Panc1 (cell line): Measurements from ENCODE around the gene CCS.

Source experiments
- POLR2AphosphoS5 ChIP-seq: IDR thresholded peaks from 2 replicates; pipeline ENCODE4 v1.6.1; 2012; ENCODE audit warnings: mild to moderate bottlenecking, low read depth, low read length, moderate library complexity
- SIN3A ChIP-seq: IDR thresholded peaks from 2 replicates; pipeline ENCODE4 v1.6.1; 2012; ENCODE audit warnings: low read depth, mild to moderate bottlenecking, low read length, moderate library complexity, borderline replicate concordance; ENCODE audit not compliant: insufficient read depth
- TCF7L2 ChIP-seq: IDR thresholded peaks from 2 replicates; pipeline ENCODE4 v1.6.1; 2011; ENCODE audit warnings: mild to moderate bottlenecking, low read depth, low read length, inconsistent platforms
- TF ChIP-seq, protein P1 (sequence below): fragments of 450-650 bp; IDR thresholded peaks from 2 replicates; pipeline ENCODE4 v1.5.1; 2017; ENCODE audit warnings: mild to moderate bottlenecking
- TF ChIP-seq, protein P2 (sequence below), 2 experiments: IDR thresholded peaks; 2 replicates each; pipeline ENCODE4 v1.6.1; 2011 to 2012; ENCODE audit warnings: low read depth in 2 of 2, control low read depth in 1 of 2, low read length in 1 of 2, mild to moderate bottlenecking in 1 of 2, moderate library complexity in 1 of 2; ENCODE audit not compliant: insufficient read depth in 1 of 2

DNA sequence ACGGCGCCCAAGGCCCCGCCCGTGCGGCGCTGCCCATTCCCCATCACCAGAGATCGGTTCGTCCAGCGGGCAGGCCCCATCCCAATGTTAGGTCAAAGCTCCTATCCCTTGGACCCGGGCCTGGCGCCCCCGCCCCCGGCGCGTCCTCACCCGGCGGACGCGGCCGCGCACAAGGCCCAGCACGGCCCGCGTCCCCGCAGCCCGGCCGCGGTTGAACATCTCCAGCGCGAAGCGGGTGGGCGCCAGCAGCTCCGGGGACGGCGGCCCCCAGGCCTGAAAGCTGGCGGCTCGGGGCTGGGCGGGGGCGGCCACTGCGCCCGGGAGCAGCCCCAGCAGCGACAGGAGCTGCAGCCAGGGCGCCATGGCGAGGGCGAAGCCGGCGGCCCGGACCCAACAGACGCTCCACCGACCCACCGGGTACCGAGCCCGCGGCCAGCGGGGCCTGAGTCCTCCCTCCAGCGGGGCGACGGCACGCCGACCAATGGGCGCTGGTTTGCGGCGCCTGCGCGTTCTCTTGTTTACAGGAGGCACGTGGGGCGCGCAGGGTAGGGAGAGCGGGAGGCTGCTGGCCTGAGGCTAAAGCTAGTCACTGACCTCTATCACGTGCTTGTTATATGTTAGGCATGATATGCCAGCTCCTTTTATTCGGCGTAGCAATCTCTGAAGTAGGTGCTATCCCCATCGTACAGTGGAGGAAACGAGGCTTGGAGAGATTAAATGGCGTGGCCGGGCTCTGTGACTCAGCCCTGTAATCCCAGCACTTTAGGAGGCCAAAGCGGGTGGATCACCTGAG, 24.7 kb upstream of the CCS start, which contains the start of gene CTSF:
- TF ChIP-seq, protein P1, sequence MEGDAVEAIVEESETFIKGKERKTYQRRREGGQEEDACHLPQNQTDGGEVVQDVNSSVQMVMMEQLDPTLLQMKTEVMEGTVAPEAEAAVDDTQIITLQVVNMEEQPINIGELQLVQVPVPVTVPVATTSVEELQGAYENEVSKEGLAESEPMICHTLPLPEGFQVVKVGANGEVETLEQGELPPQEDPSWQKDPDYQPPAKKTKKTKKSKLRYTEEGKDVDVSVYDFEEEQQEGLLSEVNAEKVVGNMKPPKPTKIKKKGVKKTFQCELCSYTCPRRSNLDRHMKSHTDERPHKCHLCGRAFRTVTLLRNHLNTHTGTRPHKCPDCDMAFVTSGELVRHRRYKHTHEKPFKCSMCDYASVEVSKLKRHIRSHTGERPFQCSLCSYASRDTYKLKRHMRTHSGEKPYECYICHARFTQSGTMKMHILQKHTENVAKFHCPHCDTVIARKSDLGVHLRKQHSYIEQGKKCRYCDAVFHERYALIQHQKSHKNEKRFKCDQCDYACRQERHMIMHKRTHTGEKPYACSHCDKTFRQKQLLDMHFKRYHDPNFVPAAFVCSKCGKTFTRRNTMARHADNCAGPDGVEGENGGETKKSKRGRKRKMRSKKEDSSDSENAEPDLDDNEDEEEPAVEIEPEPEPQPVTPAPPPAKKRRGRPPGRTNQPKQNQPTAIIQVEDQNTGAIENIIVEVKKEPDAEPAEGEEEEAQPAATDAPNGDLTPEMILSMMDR = no peak
- TF ChIP-seq, protein P2, sequence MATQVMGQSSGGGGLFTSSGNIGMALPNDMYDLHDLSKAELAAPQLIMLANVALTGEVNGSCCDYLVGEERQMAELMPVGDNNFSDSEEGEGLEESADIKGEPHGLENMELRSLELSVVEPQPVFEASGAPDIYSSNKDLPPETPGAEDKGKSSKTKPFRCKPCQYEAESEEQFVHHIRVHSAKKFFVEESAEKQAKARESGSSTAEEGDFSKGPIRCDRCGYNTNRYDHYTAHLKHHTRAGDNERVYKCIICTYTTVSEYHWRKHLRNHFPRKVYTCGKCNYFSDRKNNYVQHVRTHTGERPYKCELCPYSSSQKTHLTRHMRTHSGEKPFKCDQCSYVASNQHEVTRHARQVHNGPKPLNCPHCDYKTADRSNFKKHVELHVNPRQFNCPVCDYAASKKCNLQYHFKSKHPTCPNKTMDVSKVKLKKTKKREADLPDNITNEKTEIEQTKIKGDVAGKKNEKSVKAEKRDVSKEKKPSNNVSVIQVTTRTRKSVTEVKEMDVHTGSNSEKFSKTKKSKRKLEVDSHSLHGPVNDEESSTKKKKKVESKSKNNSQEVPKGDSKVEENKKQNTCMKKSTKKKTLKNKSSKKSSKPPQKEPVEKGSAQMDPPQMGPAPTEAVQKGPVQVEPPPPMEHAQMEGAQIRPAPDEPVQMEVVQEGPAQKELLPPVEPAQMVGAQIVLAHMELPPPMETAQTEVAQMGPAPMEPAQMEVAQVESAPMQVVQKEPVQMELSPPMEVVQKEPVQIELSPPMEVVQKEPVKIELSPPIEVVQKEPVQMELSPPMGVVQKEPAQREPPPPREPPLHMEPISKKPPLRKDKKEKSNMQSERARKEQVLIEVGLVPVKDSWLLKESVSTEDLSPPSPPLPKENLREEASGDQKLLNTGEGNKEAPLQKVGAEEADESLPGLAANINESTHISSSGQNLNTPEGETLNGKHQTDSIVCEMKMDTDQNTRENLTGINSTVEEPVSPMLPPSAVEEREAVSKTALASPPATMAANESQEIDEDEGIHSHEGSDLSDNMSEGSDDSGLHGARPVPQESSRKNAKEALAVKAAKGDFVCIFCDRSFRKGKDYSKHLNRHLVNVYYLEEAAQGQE (IDR thresholded peaks at IDR 0.05; ENCODE audit: insufficient read depth in 1 of 2, low read depth in 2 of 2, low read length in 1 of 2) = no peak
- no peak for TF ChIP-seq POLR2AphosphoS5
- no peak; the same call in 1 of the 2 replicates for TF ChIP-seq SIN3A
- TF ChIP-seq TCF7L2 = no peak
